HCT116 (cell line): ENCODE measurements around the gene PRCP. TPM values are rescaled to one million over a fixed set of nuclear protein-coding genes. Genes with fewer than 3 reads are reported as not detected.

Source experiments
- ATAC-seq: fragments of 200-7000 bp; cut with Tn5 transposase; 2 replicates; pipeline ENCODE4 v1.9.1; 2020; ENCODE audit warnings: mild to moderate bottlenecking, moderate library complexity
- BruUV-seq: library from RNA; stranded (reverse); fragments of 400-500 nt; replicated peaks from 2 replicates; lab custom pipeline; 2021; lab: Mats Ljungman, UMichigan
- CTCF ChIA-PET: fragments of 300-600 bp; sonication (Branson Sonifier 250); formaldehyde crosslinking; loops from one replicate; lab custom pipeline; 2021; ENCODE audit warnings: antibody characterized with exemption; lab: Charles Lee
- POLR2A ChIA-PET: fragments of 300-600, 350-600 bp; sonication (Branson Sonifier 250); formaldehyde crosslinking; loops from one replicate; lab custom pipeline; 2021; ENCODE audit warnings: antibody characterized with exemption; lab: Charles Lee
- RAD21 ChIA-PET, 2 experiments: fragments of 300-600 bp; sonication (Branson Sonifier 250); formaldehyde crosslinking; loops; one replicate each; lab custom pipeline; 2023; ENCODE audit warnings: low total read pairs in 2 of 2; ENCODE audit not compliant: uncharacterized antibody in 2 of 2, unreplicated experiment in 2 of 2, low non-redundant PET in 1 of 2; lab: Charles Lee
- DNase-seq: peaks from one replicate; pipeline ENCODE4 v3.0.0-alpha.2; 2010; ENCODE audit warnings: low read depth, low spot score
- H2AFZ ChIP-seq: fragments of 200-600 bp; shearing (Covaris generic), sonication (generic); 2 replicates; pipeline ENCODE4 v1.6.1; 2017; ENCODE audit warnings: low read depth, mixed run types, mixed read lengths, antibody characterized with exemption, low read length; ENCODE audit not compliant: poor library complexity, severe bottlenecking
- H3K27ac ChIP-seq: 2 replicates; pipeline ENCODE4 v1.5.1; 2012; ENCODE audit warnings: low read depth, low read length
- H3K27me3 ChIP-seq: fragments of 200-600 bp; sonication (generic); 2 replicates; pipeline ENCODE4 v1.6.1; 2016; ENCODE audit warnings: mixed run types, low read length, mixed read lengths; ENCODE audit not compliant: insufficient read depth
- H3K36me3 ChIP-seq, 2 experiments: fragments of 200-500 bp in 1 of 2; fragments of 200-600 bp in 1 of 2; sonication (Bioruptor generic) in 1 of 2; sonication (generic) in 1 of 2; 2 replicates each; pipeline versions ENCODE4 v1.5.1 to v1.6.1; 2014 to 2016; ENCODE audit warnings: low read length in 2 of 2, inconsistent platforms in 1 of 2, mixed read lengths in 1 of 2, mixed run types in 1 of 2; ENCODE audit not compliant: insufficient read depth in 2 of 2, control insufficient read depth in 1 of 2
- H3K4me1 ChIP-seq, 2 experiments: fragments of 200-600 bp in 1 of 2; sonication (generic) in 1 of 2; 2 replicates each; pipeline versions ENCODE4 v1.5.1 to v1.6.1; 2012 to 2017; ENCODE audit warnings: low read length in 2 of 2, inconsistent platforms in 1 of 2, mild to moderate bottlenecking in 1 of 2, mixed read lengths in 1 of 2, mixed run types in 1 of 2, moderate library complexity in 1 of 2; ENCODE audit not compliant: insufficient read depth in 2 of 2, control insufficient read depth in 1 of 2
- H3K4me2 ChIP-seq: fragments of 200-600 bp; sonication (generic); 2 replicates; pipeline ENCODE4 v1.6.1; 2017; ENCODE audit warnings: mixed run types, low read length, mixed read lengths
- H3K4me3 ChIP-seq, 2 experiments: fragments of 200-600 bp in 1 of 2; sonication (generic) in 1 of 2; replicated peaks in 1 of 2; 2 replicates each; pipeline ENCODE4 v1.5.1; 2011 to 2016; ENCODE audit warnings: low read length in 2 of 2, control low read depth in 1 of 2, low read depth in 1 of 2, mild to moderate bottlenecking in 1 of 2, mixed read lengths in 1 of 2, mixed run types in 1 of 2
- H3K79me2 ChIP-seq: fragments of 200-600 bp; sonication (generic); 2 replicates; pipeline ENCODE4 v1.6.1; 2017; ENCODE audit warnings: mild to moderate bottlenecking, mixed run types, low read length, moderate library complexity, mixed read lengths; ENCODE audit not compliant: insufficient read depth
- H3K9ac ChIP-seq: fragments of 200-600 bp; sonication (generic); 2 replicates; pipeline ENCODE4 v1.6.1; 2016; ENCODE audit warnings: low read length, mixed read lengths
- H3K9me2 ChIP-seq: fragments of 200-600 bp; sonication (generic), shearing (Covaris generic); 2 replicates; pipeline ENCODE4 v1.6.1; 2017; ENCODE audit warnings: mixed run types, mild to moderate bottlenecking, moderate library complexity; ENCODE audit not compliant: insufficient read depth
- H3K9me3 ChIP-seq, 2 experiments: fragments of 200-500 bp in 1 of 2; fragments of 200-600 bp in 1 of 2; sonication (Bioruptor generic) in 1 of 2; sonication (generic) in 1 of 2; 2 replicates each; pipeline ENCODE4 v1.6.1; 2014 to 2017; ENCODE audit warnings: low read length in 2 of 2, mixed read lengths in 2 of 2, inconsistent platforms in 1 of 2, low read depth in 1 of 2, mild to moderate bottlenecking in 1 of 2, mixed run types in 1 of 2, moderate library complexity in 1 of 2; ENCODE audit not compliant: control insufficient read depth in 1 of 2, insufficient read depth in 1 of 2
- H4K20me1 ChIP-seq: fragments of 200-600 bp; sonication (generic), shearing (Covaris generic); 2 replicates; pipeline ENCODE4 v1.6.1; 2017; ENCODE audit warnings: mixed run types, mild to moderate bottlenecking, moderate library complexity; ENCODE audit not compliant: insufficient read depth
- CBX3 ChIP-seq: IDR thresholded peaks from 2 replicates; pipeline ENCODE4 v1.6.1; 2012; ENCODE audit warnings: low read depth
- EGR1 ChIP-seq: IDR thresholded peaks from 2 replicates; pipeline ENCODE4 v1.6.1; 2012; ENCODE audit warnings: low read depth
- ELF1 ChIP-seq: IDR thresholded peaks from 2 replicates; pipeline ENCODE4 v1.6.1; 2012; ENCODE audit warnings: low read depth, borderline replicate concordance
- EZH2 ChIP-seq: fragments of 200-600 bp; sonication (generic); IDR thresholded peaks from 2 replicates; pipeline ENCODE4 v1.6.1; 2017; ENCODE audit warnings: antibody characterized with exemption, mixed run types
- REST ChIP-seq: IDR thresholded peaks from 2 replicates; pipeline ENCODE4 v1.6.1; 2012; ENCODE audit warnings: low read depth
- SIN3A ChIP-seq: IDR thresholded peaks from 2 replicates; pipeline ENCODE4 v1.6.1; 2012; ENCODE audit warnings: low read depth
- intact Hi-C: fragments of 100-400 bp; cut with micrococcal nuclease; formaldehyde crosslinking; loops from 2 replicates; pipeline ENCODE4 v1.10.0; 2022
- total RNA-seq: library from RNA; stranded (reverse); gene quantifications from one replicate; pipeline ENCODE4 v1.2.1, GENCODE V29; 2021; ENCODE audit not compliant: unreplicated experiment
- TF ChIP-seq, protein P1 (sequence below): IDR thresholded peaks from 2 replicates; pipeline ENCODE4 v1.6.1; 2012
- TF ChIP-seq, protein P2 (sequence below): IDR thresholded peaks from 2 replicates; pipeline ENCODE4 v1.6.1; 2011; ENCODE audit warnings: mild to moderate bottlenecking, low read length, moderate library complexity; ENCODE audit not compliant: insufficient replicate concordance; ENCODE audit errors: extremely low read depth

Gene PRCP
- total RNA-seq, 1 experiment from 2014 or later, result 50.0 TPM

- Histone ChIP-seq H2AFZ (no peak overlapping the region), H3K36me3 (no peaks in the 10 kb centered on the region), H4K20me1 (no peaks in the 10 kb centered on the region), H3K4me2 (no peak overlapping the region), H3K9me2 (no peaks in the 10 kb centered on the region), H3K9me3 (no peaks in the 10 kb centered on the region), H3K27me3 (no peaks in the 10 kb centered on the region), H3K27ac (no peak overlapping the region), H3K4me3 (no peak overlapping the region), H3K4me1 (no peaks in the 10 kb centered on the region), H3K79me2 (no peaks in the 10 kb centered on the region), H3K9ac (no peak overlapping the region)
- intact Hi-C loops, result no loop called here
- no peak for DNase-seq
- ATAC-seq, result no peak
- POLR2A ChIA-PET, result no interaction called here
- no TSS peak for BruUV-seq
- TF ChIP-seq, protein P1, sequence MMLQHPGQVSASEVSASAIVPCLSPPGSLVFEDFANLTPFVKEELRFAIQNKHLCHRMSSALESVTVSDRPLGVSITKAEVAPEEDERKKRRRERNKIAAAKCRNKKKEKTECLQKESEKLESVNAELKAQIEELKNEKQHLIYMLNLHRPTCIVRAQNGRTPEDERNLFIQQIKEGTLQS, result no peak
- TF ChIP-seq, protein P2, sequence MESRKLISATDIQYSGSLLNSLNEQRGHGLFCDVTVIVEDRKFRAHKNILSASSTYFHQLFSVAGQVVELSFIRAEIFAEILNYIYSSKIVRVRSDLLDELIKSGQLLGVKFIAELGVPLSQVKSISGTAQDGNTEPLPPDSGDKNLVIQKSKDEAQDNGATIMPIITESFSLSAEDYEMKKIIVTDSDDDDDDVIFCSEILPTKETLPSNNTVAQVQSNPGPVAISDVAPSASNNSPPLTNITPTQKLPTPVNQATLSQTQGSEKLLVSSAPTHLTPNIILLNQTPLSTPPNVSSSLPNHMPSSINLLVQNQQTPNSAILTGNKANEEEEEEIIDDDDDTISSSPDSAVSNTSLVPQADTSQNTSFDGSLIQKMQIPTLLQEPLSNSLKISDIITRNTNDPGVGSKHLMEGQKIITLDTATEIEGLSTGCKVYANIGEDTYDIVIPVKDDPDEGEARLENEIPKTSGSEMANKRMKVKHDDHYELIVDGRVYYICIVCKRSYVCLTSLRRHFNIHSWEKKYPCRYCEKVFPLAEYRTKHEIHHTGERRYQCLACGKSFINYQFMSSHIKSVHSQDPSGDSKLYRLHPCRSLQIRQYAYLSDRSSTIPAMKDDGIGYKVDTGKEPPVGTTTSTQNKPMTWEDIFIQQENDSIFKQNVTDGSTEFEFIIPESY, result no peak
- no peak for TF ChIP-seq CBX3
- no peak for TF ChIP-seq EZH2
- no peak for TF ChIP-seq EGR1
- no peak for TF ChIP-seq ELF1
- no peak for TF ChIP-seq SIN3A
- no peak for TF ChIP-seq REST
- RAD21 ChIA-PET, result no interaction called here
- CTCF ChIA-PET, result no interaction called here
Measured at GRCh38 chr11:82873919-82874333, 26.3 kb downstream of the PRCP start.
